ENCODE measurements around the gene TSHZ2. TPM values are rescaled to one million over a fixed set of nuclear protein-coding genes. Genes with fewer than 3 reads are reported as not detected.
A peak's percentile ranks its signal among the peaks of the same experiment; 100 is the strongest.

Gene TSHZ2
- total and polyA plus RNA-seq, 9 of the 15 experiments (the other 6 are each of a cell fraction or from before 2014, with no cell fraction given), result 0.03 to 0.20 (median 0.05) TPM; not detected in 4

DNA sequence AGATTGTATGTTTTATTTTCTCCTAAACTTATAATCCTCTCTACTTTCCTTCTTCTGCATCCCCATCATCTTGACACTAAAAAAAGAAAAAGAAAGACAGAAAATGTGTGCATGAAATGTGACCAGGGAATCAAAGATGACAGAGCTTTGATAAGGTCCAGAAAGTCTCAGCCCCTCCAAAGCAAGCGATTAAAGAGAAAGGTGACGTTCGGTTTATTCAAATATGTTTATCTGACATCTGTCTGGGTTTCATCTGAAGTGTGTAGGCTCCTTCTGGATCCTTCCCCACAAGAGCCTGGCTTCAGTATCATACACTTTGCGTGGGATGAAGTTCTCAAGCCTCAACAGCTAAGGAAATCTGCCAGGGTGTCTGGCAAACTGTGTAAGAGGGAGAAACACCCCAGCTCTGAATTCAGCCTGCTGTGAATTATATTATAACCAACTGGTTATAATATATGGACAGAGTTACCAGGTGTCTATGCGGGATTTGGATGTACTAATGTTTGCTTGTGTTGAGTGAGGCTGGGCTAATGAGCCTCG lies 358.5 kb downstream of the TSHZ2 start (continued):
- TF ChIP-seq, protein P1, sequence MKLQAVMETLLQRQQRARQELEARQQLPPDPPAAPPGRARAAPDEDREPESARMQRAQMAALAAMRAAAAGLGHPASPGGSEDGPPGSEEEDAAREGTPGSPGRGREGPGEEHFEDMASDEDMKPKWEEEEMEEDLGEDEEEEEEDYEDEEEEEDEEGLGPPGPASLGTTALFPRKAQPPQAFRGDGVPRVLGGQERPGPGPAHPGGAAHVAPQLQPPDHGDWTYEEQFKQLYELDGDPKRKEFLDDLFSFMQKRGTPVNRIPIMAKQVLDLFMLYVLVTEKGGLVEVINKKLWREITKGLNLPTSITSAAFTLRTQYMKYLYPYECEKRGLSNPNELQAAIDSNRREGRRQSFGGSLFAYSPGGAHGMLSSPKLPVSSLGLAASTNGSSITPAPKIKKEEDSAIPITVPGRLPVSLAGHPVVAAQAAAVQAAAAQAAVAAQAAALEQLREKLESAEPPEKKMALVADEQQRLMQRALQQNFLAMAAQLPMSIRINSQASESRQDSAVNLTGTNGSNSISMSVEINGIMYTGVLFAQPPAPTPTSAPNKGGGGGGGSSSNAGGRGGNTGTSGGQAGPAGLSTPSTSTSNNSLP (IDR thresholded peaks at IDR 0.05; ENCODE audit: borderline replicate concordance, low read depth, low read length), result 0 out of 2 replicates have a peak, but pooled peaks have one; percentile 24
- TF ChIP-seq MCM5 (IDR thresholded peaks at IDR 0.05; ENCODE audit: low read depth), result no peak
- TF ChIP-seq SRF (CRISPR knock-in tag; IDR thresholded peaks at IDR 0.05), result no peak
- TF ChIP-seq, protein P2, sequence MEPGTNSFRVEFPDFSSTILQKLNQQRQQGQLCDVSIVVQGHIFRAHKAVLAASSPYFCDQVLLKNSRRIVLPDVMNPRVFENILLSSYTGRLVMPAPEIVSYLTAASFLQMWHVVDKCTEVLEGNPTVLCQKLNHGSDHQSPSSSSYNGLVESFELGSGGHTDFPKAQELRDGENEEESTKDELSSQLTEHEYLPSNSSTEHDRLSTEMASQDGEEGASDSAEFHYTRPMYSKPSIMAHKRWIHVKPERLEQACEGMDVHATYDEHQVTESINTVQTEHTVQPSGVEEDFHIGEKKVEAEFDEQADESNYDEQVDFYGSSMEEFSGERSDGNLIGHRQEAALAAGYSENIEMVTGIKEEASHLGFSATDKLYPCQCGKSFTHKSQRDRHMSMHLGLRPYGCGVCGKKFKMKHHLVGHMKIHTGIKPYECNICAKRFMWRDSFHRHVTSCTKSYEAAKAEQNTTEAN (CRISPR knock-in tag; IDR thresholded peaks at IDR 0.05), result no peak
- TF ChIP-seq NCOA1 (IDR thresholded peaks at IDR 0.05; ENCODE audit: low read depth), result no peak
- no peak for TF ChIP-seq ZBED1 (IDR thresholded peaks at IDR 0.05)
- TF ChIP-seq TEAD4 (IDR thresholded peaks at IDR 0.05; ENCODE audit: low read length), result peak; percentile 17; the same call in 1 of the 2 replicates
- TF ChIP-seq TEAD4 (CRISPR knock-in tag; IDR thresholded peaks at IDR 0.05; ENCODE audit: borderline replicate concordance), result no peak
- TF ChIP-seq, protein P3, sequence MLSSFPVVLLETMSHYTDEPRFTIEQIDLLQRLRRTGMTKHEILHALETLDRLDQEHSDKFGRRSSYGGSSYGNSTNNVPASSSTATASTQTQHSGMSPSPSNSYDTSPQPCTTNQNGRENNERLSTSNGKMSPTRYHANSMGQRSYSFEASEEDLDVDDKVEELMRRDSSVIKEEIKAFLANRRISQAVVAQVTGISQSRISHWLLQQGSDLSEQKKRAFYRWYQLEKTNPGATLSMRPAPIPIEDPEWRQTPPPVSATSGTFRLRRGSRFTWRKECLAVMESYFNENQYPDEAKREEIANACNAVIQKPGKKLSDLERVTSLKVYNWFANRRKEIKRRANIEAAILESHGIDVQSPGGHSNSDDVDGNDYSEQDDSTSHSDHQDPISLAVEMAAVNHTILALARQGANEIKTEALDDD (IDR thresholded peaks at IDR 0.05), result peak; percentile 12; the same call in 1 of the 2 replicates
- TF ChIP-seq, protein P4, sequence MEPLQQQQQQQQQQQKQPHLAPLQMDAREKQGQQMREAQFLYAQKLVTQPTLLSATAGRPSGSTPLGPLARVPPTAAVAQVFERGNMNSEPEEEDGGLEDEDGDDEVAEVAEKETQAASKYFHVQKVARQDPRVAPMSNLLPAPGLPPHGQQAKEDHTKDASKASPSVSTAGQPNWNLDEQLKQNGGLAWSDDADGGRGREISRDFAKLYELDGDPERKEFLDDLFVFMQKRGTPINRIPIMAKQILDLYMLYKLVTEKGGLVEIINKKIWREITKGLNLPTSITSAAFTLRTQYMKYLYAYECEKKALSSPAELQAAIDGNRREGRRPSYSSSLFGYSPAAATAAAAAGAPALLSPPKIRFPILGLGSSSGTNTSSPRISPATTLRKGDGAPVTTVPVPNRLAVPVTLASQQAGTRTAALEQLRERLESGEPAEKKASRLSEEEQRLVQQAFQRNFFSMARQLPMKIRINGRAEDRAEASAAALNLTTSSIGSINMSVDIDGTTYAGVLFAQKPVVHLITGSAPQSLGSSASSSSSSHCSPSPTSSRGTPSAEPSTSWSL (CRISPR knock-in tag; IDR thresholded peaks at IDR 0.05; ENCODE audit: borderline replicate concordance), result no peak
- TF ChIP-seq ZKSCAN8 (CRISPR knock-in tag; IDR thresholded peaks at IDR 0.05), result no peak
- TF ChIP-seq MEF2D (tag; conservative IDR thresholded peaks at IDR 0.05; ENCODE audit: low read depth), result no peak
- TF ChIP-seq EGR1 (conservative IDR thresholded peaks at IDR 0.05), result 0 out of 2 replicates have a peak, but pooled peaks have one; percentile 34
- no peak for TF ChIP-seq ZNF384 (IDR thresholded peaks at IDR 0.05; ENCODE audit: low read depth, low read length)
- TF ChIP-seq MXI1 (IDR thresholded peaks at IDR 0.05; ENCODE audit: low read depth, low read length), result no peak
- TF ChIP-seq GABPB1 (CRISPR knock-in tag; IDR thresholded peaks at IDR 0.05), result no peak
- no peak for TF ChIP-seq NFATC3 (IDR thresholded peaks at IDR 0.05)
- TF ChIP-seq NR2C2 (CRISPR knock-in tag; IDR thresholded peaks at IDR 0.05), result no peak
- TF ChIP-seq NR2C2 (tag; IDR thresholded peaks at IDR 0.05), result no peak
- no peak for TF ChIP-seq LCOR (CRISPR knock-in tag; IDR thresholded peaks at IDR 0.05)
